Measurements from ENCODE around the gene HIP1R.
"Not testable (repeated sequence)": the region's sequence is repeated elsewhere in the genome, so short reads cannot be mapped to it uniquely, and the experiment has no call there.

Gene HIP1R

DNA sequence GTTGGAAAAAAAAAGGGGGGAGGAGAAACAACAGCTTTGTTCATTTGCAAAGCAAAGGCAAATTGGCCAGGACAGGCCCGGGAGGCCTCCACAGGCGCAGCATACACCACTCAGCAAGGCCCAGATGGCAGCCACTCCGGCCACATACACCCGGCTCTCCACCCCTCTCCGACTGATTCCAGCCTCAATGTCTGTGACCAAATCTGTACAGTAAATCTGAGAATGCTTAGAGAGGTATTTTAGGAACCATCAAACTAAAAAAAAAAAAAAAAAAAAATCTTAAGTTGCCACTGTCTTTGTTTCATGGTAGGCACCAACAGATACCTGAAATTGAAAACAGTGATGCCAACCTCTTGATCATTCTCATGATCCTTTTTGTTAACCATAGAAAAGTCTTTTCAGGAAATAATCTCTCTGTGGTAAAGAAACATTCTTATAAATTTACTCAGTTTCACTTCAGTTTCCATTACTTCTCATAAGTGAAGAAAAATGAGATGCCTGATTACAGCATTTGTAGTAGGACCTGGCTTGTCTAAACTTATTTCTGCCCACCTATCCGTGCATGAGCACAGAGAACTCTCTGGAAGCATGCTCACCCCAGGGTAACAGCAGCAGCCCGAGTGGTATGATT is 40.4 kb downstream of the HIP1R start:
- no peak for DNase-seq

DNA sequence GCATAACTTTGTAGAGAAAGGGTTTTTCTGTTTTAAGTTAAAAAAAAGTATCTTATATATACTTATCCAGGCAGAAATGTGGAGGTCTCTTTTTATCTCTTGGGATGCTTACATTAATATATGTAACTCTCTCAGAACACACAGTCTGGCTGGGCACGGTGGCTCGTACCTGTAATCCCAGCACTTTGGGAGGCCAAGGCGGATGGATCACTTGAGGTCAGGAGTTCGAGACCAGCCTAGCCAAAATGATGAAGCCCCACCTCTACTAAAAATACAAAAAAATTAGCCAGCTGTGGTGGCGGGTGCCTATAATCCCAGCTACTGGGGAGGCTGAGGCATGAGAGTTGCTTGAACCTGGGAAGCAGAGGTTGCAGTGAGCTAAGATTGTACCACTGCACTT is 41.0 kb downstream of the HIP1R start:
- not testable (repeated sequence) for DNase-seq

DNA sequence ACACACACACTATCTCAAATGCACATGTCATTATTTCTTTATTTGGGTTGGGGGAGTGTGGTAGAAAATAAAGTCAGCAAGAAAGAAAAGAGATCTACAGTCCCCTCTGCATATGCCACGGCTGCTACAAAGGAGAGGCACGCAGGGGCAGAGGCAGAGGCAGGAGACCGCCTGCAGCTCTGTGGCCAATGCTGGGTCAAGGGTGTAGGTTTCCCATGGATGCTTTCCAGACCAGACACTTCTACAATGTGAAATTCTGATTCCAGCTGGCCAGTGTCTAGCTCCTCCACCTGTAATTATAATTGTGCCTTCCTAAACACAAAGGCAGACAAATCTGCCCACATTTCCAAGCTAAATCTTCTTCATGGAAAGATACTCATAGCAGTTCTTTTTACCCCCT is 41.5 kb downstream of the HIP1R start:
- DNase-seq, result no peak

DNA sequence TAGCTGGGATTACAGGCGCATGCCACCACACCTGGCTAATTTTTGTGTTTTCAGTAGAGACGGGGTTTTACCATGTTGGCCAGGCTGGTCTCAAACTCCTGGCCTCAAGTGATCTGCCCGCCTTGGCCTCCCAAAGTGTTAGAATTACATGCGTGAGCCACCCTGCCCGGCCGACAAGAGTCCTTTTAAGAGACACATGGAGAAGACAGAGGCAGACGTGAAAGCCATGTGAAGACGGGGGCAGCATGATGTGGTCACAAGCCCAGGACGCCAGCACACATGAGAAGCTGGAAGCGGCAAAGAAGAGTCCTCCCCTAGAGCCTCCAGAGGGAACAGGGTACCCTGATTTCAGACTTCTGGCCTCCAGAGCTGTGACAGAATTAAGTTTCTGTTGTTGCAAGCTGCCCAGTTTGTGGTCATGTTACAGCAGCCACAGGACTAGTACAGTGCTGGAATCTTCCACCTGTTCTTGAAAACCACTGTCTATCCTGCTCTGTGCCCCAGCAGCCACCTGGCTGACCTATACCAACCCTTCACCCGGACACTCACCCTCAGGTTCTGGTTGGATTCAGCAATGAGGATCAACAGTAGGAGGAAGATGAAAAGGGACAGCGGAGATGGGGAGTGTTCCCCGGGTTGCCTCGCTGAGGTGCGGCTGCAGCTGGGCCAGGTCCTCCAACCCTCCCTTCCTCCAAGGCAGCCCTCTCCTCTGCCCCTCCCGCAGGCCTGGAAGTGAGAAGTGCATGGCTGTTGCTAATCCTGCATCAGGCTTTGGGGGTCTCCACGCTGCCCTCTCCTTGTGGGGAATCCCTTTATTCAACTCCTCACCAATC is 43.7 kb downstream of the HIP1R start:
- no peak for DNase-seq

DNA sequence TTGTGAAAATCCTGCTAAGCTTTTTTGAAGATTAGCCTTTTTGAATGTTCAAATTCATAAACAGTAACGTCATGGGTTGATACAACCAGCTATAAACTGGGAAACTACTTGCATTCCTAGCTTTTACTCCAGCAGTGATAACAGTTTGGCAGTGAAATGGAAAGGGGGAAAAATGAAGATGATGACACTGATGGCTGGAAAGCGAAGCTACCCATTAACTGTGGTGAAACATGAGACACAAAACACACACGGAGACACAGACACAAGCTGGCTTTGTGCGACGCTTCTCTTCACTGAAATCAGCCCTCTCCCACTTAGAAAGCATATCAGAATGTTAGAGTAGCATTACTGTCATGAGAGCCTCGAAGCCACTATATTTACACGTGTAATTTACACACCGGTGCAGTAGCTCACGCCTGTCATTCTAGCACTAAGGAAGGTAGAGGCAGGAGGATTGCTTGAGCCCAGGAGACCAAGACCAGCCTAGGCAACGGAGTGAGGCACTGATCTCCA is 45.0 kb downstream of the HIP1R start:
- DNase-seq, result no peak

DNA sequence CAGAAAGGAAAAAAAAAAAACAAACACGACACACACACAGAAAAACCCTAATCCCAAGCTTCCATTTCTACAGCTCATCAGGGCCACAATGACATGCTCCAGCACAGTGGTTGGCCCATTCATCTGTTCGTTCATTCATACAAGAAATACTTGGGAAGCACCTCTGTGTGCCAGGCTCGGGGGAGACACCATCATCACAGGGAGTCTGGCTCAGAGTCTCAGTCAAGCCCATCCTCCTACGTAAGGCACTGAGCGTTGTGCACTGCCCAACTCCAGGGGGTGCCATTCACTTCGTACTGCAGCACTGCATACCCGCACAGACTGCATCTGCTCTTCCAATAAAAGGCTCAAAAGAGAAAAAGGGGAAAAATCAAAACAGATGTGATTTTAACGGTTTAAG is 45.4 kb downstream of the HIP1R start:
- no peak for DNase-seq

DNA sequence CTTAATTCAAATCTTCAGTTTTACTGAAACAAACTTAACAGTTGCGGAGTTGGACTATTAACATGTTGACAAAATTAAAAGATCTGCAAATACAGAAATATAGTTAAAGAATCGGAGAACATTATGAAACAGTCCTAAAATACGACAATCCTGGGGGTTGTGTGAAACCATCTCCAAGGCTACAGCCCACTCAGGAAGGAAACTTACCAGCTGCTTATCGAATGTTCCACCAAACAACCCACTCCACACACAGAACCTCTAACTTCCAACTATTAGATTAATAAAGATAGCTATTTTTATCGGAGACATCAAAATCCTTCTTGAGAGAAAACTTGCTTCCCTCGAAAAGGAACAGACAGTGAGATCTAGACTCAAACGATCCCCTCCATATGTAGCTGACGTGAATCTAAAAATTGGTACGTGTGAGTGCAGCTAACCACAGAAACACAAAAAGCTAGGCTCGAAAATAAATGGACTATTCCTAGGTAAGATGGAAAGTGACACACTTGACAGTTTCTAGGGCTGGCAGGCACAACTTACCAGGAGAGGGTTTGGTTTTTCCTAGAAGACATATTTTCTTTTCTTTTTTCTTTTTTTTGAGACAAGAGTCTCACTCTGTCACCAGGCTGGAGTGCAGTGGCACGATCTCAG is 47.8 kb downstream of the HIP1R start:
- DNase-seq, result no peak

DNA sequence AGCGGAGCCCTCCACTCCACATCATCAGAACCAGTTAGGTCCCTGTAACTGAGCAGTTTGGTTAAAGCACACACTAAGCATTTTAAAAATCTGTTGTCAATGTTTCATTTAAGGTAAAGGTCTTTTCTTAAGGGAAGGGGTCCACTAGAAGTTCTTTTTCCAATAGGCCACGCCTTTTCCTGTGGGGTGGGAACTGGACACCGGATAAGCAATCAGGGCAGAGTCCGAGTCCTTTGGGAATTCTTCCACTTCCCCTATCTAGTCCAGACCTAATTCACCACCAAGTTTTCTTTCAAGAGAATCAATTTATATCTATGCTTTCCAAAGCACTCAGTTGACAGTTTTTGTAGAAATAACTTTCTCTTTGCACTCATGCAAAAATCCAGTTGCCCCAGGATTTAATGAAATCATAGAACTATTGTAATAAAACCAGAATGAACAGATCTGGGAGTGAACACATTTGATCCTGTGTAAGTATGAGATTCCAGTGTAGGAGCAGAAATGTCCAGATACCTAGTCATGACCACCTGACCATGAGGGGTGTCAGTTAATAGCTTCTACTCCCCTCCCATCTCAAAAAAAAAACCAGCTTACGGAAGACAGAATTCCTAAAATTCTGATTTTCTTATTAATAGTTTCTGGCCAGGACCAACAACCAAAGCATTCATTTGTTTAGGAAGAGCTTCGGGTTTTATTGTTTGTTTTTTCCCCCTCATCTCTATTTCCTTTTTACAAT is 49.0 kb downstream of the HIP1R start:
- DNase-seq, result no peak

DNA sequence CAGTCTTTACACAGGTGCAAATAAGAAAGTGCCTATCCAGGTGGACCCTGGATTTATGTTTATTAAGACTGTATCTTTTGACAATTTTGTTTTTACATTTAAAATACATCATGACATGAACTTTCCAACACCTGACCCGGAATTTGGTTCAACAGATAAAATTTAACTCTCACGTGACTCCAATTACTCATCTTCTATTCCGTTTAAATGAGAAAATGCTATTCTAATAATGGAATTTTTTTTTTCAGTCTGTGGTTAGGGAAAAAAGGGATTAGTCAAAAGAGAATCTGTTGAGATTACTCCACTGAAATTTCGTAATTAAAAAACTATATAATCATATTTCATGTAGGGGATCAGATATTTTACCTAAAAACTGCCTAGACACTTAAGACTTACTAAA is 49.6 kb downstream of the HIP1R start:
- no peak for DNase-seq

DNA sequence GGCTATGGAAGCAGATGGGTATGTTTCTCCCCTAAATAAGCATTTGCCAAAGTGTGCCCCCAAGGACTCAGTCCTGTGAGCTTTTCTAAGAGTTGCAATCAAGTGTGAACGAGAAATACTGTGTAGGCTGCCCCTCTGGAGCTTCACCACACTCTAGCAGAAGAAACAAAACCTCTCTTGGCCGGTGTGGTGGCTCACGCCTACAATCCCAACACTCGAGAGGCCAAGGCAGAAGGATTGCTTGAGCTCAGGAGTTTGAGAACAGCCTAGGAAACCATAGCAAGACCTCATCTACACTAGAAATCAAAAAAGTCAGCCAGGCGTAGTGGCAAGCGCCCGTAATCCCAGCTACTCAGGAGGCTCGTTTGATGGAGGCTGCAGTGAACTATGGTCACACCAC is 50.9 kb downstream of the HIP1R start:
- DNase-seq, result no peak

DNA sequence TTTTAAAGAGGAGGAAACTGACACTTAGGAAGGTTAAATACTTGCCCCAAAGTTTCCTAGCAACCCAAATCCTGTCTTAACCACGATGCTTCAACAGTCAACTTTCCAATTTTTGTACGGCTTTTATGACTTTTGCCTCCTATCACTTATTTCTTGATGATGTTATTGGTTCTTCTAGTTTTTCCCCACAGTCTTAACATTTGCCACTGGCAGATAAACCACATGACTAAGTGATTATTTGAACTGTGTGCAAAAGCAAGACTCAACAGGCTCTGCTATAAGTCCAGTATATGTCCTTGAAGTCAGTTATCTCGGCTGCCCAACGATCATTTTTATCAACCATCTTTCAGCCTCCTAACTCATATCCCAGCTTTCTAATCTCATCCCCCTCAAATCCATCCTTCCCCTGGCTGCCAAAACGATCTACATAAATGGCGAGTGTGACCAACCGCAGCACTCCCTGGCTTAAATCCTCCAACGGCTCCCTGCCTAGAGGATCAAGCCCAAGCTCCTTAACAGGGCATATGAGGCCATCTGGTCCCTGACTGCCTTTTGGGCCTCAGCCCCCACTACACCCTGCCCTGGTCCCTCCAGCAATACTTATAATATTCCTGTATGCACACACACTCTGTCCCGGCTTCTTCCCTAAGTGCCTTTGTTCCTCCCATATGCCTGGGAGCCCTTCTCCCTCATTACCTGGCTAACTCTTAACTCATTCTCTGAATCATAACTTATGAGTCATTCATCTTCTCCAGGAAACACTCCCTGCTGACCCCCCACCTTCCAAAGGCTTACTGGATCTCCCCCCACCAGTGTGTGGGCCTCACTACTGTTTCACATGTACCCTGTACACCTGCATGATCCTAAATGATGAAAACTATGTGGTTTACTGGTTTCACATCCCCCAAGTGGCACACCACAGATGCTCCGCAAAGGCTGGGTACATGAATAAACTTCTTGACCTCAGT is 51.9 kb downstream of the HIP1R start:
- DNase-seq, result peak; percentile 17

DNA sequence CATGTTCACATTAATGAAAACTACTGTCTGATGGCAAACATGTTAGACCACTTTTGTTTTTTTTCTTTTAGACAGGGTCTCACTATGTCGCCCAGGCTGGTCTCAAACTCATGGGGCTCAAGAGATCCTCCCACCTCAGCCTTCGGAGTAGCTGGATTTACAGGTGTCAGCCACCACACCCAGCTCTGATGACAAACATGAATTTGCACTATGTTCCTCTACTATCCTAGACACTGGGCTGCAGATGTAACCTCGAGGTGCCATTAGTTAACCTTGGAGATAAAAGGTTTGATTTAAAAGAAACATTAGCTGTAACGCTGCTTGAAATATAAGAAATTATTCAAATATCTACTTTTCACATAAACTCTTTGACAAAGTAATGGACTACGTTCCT is 52.6 kb downstream of the HIP1R start:
- DNase-seq, result no peak

DNA sequence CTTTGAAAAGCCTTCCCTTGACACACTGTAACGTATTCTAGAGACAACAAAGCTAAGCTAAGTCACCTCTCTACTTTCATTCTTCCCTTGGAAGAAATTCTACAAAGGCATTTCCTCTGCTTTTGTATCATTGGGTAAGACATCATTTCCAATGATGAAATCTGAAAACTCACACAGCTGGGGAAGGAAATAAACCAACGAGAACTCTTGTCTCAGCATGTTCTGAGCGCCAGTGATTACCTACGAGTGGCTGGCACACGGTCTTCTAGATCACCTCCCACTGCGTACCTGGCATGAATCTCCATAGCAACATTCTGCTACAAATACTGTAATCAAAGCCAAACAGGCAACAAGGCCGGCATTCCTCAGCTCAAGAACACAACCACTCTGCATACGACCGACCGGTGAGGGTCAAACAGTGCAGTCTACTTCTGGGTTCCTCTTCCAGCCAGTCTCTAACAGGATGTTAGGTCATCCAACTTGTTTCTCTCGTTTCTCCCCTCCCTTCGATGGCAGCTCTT is 53.0 kb downstream of the HIP1R start:
- DNase-seq, result no peak

DNA sequence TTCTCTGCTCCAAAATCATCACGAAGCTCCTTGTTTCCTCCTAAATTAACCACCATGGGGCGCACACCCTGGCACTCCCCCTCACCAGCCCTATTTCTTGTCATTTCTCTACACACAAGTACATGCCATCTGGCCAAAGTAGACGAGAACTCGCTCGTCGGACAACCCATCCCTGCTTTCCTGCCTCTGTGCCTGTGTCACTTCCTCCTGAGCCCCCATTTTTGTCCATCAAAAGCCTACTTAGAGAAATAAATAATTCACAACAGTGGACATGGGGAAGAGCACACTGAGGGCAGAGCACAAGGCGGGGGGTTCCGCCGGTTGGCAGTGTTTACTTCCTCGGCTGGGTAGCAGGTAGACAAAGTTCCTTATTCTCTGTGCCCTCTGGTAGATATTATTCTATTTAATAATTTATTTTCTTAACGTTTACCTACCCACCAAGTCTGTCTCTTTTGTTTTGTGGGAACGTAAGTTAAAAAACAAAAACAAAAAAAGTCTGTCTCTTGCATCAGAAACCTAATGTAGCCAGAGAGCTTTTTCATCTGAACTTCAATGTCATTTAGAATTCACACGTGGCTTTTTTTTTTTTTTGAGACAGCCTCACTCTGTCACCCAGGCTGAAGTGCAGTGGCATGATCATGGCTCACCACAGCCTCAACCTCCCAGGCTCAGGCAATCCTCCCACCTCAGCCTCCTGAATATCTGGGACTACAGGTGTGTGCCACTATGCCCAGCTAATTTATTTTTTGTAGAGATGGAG is 54.7 kb downstream of the HIP1R start:
- no peak for DNase-seq

DNA sequence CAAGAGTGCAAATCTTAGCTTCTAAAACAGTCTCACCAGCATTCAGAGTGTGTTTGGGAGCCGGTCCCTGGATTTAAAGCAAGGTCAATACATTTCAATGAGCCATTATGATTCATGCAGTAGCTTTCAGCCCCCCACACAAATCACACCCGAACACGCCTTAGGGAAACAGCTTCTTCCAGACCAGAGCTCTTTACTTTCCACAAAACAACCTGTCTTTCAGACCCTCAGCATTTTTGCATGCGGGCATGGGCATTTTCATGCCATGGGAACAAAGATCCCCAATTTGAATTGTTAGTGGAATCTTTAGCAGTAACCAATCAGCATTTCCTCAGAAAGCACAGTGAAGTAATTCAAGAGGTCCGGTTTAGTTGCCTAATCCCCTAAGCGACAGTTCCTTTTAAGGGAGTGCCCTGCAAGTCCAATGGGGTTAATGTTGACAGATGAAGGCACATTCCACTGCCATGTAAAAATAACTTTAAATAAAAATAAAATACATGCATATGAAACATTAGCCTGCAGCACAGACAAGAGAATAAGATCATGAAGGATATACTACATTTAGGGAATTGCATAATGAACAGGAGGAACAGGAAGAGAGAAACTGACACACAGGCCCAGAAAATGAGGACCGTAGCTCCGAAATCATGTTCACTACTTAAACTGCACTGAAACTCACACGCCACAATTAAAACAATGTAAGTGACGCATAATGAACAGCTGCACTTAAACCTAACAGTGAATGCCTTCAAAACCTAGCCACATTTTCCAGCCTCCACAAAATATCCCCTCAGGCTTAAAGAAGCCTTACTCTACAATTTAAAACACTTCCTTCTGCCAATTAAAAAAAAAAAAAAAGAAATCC is 56.6 kb downstream of the HIP1R start:
- DNase-seq, result no peak

DNA sequence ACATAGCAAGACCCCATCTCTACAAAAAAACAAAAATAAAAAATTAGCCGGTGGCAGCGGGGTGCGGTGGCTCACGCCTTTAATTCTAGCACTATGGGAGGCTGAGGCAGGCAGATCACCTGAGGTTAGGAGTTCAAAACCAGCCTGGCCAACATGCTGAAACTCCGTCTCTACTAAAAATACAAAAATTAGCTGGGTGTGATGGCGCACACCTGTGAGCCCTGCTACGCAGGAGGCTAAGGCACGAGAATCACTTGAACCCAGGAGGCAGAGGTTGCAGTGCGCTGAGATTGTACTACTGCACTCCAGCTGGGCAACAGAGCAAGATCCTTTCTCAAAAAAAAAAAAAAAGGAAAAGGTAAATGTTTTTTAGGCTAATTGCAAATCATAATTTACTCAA is 57.5 kb downstream of the HIP1R start:
- not testable (repeated sequence) for DNase-seq

DNA sequence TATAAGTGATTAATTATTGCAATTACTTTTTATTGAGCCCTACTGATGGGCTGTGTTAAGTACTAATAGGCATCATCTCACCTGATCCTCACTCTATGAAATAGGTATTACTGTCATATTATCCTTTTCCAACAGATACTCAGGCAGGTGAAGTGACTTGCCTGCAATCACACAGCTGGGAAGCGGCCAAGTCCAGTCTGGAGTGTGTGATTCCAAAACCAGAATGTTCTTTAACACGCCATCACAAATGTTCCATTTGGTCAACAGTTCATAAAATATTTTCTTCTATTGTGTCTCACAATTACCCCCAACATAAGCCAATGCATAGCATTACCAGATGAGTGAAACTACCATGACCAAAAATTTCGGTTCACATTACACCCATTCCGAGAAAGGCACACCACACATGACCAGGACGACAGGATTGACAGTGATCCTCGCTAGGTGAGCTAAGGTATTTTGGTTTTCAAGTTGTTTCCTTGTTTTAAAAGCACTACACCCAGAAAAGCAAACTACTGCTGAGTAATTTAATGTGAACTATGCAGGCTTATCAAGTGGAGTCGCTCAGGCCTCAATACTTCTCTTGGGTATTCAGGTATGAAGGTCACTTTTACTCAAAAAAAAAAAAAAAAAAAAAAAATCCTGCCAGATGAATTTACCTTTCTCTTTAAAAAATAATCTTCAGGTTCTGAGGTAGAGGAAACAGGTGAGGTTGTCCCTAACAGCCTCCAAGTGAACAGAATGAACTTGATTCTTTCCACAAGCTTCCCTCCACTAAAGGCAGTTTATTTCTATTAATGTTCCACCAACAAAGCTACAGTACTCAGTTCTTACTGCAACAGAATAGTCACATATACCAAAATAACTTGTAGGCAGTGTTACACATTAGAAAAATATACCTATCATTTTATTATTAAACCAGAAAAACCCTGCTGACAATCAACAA is 58.2 kb downstream of the HIP1R start:
- no peak for DNase-seq

DNA sequence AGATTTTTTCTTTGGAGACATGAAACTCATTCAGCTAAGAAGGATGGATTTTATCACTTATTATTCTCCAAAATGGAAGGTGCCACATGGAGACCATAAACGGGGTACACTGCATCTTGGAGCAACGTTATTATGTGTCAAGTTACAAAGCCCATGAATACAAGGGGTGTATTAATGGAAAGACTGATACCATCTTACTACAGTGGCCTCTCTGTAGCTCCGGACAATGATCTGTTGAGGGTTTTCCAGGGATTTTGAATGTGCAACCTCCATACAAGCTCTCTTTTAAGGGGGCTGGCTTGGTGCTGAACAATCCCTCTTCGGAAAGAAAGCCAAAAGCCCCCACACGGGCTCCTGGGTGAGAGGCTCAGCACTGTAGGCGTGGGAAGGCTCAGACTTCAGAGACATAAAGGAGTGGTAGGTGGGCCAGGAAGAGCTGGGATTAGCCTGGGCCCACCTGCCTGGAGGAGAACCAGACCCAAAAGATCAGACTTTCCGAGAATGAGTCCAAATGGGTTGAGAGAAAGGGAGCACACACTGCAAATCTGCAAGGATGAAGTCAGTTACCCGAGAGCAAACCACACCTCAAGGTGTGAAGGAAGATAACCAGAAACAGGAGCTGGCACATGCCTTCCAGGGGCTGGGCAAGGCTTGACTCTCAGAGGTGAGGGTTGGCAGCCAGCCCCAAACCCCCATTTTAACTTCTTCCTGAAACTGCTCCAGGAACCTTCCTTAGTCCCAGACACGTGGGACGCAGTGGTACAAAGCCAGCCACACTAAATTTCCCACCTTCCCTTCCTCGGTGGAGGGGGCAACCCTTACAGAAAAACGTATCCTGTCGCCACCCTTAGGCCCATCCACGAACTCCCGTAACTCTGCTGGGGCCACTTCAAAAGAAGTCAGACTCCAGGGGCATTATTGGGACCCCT is 59.2 kb downstream of the HIP1R start:
- DNase-seq, result no peak
